GM12801 (cell line): ENCODE measurements around the gene RUVBL1.

Experiments
- CTCF ChIP-seq: IDR thresholded peaks from one replicate; pipeline ENCODE4 v1.5.1; 2011; ENCODE audit warnings: control low read depth; ENCODE audit not compliant: insufficient read length; ENCODE audit errors: extremely low read depth

Gene RUVBL1

GRCh38 chr3:128080323-128081080 lies 43.1 kb downstream of the RUVBL1 start:
- TF ChIP-seq CTCF, result no peak

DNA sequence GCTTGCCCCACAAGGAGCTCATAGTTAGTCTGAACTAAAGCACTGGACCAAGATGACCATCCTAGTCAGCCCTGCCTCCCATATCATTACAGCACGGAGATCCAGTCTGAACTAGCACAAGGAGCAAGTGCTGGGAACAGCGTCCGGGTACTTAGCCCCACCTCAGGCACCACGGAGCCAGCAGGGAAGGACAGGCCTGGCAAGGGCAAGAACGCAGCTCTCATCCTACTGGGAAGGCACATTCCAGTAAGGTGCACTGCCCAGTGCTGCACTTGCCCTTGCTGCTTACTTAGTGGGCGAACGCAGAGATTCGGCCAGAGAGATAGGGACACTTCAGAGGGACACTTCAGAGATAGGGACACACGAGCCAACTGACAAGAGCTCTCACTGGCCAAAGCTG lies 43.8 kb downstream of the RUVBL1 start:
- TF ChIP-seq CTCF, result no peak

DNA sequence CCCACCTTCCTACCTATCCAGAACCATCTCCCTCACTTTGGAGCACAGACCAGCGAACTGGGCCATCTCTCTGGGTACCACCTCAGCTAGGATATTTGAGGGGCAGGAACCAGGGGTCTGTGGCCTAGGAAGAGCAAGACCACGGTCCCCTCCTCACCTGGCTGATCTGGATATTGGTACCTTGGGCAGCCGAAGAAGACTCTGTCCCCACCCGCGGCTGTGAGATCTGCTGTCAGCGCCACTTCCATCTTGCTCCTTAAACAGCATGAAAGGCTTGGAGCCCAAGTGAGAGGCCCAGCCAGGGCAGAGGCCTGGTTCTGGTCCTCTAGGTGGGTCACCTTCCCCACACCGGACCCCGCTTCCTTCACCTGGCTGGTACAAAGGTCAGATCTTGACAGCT lies 44.7 kb downstream of the RUVBL1 start:
- no peak for TF ChIP-seq CTCF

GRCh38 chr3:128078322-128078721 lies 45.3 kb downstream of the RUVBL1 start:
- no peak for TF ChIP-seq CTCF

- TF ChIP-seq CTCF, result no peak
These were observed 45.9 kb downstream of the RUVBL1 start for GRCh38 chr3:128077665-128078064.

DNA sequence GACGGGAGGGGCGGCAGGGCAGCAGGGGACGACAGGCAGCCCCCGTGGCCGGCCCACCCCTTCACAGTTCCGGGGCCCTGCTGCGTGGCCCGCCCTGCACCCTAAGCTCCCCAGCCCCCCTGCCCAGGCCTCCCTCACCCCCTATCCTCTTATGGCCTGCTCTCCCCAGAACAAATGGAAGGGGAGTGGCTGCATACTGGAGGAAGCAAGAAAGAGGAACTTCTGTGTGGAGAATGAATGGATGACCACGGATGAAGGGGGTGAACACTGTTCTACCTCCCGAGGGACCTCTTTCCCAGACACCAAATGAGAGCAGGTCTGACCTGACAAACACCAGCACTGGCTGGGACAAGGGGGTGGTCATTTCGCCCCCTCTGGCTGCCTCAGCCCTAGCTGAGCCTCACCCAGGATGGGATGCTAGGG lies 46.4 kb downstream of the RUVBL1 start:
- TF ChIP-seq CTCF, result no peak

DNA sequence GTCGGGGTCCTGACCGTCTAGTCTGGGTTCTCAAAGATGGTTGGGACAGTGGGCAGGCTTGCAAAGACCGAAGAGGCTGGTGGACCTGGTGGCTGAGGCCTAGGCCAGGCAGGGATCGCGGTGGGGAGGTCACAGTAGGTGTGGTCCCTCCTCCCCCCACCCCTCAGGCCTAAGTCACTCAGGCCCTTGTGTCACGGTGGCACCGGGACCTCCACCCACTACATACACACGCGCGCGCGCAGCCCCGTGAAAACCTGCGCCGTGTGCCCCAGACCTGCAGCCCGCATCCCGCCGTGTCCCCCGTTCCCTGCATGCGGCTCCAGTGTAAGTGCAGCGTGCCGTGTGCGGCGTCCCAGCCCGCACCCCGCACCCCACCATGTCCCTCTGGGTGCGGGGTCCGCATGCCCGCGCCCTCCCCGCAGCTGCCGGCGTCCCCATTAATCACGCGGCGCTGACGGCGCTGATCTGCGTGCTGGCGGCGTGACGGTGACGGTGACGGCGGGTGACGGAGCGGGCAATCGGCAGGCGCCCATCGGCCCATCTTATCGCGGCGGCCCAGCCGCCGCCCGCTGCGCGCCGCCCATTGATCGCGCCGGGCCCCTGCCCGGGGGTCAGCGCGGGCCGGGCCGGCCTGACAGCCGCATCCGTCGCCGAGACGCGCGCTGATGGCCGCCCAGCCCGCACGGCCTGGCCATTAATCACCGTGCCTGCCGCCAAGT lies 47.0 kb downstream of the RUVBL1 start:
- TF ChIP-seq CTCF, result no peak
